Mesendoderm (in vitro differentiated cells): ENCODE results near the gene ZBTB4. TPM values are rescaled to one million over a fixed set of nuclear protein-coding genes. Genes with fewer than 3 reads are reported as not detected.

Source experiments
- DNase-seq: peaks from one replicate; pipeline ENCODE4 v3.0.0; 2013
- H2AK5ac ChIP-seq: 2 replicates; pipeline ENCODE4 v1.6.1; 2013; ENCODE audit warnings: low read length, inconsistent platforms
- H2BK120ac ChIP-seq: 2 replicates; pipeline ENCODE4 v1.6.1; 2013; ENCODE audit warnings: low read depth, mild to moderate bottlenecking, low read length, moderate library complexity, mixed read lengths
- H2BK15ac ChIP-seq: replicated peaks from 2 replicates; pipeline ENCODE4 v1.6.1; 2013; ENCODE audit warnings: low read depth, mild to moderate bottlenecking, moderate library complexity
- H2BK5ac ChIP-seq: 2 replicates; pipeline ENCODE4 v1.6.1; 2013; ENCODE audit warnings: low read length, inconsistent platforms
- H3K18ac ChIP-seq: 2 replicates; pipeline ENCODE4 v1.6.1; 2013; ENCODE audit warnings: mild to moderate bottlenecking, low read length, mixed read lengths
- H3K23ac ChIP-seq: one replicate; pipeline ENCODE4 v1.6.1; 2013; ENCODE audit warnings: low read length
- H3K27ac ChIP-seq: 2 replicates; pipeline ENCODE4 v1.5.1; 2013; ENCODE audit warnings: low read depth, mild to moderate bottlenecking, inconsistent platforms, low read length, moderate library complexity
- H3K27me3 ChIP-seq: 2 replicates; pipeline ENCODE4 v1.6.1; 2013; ENCODE audit warnings: low read length, control low read depth, mild to moderate bottlenecking, inconsistent platforms; ENCODE audit not compliant: insufficient read depth, poor library complexity
- H3K36me3 ChIP-seq: 2 replicates; pipeline ENCODE4 v1.6.1; 2013; ENCODE audit warnings: low read length, inconsistent platforms; ENCODE audit not compliant: control insufficient read depth, insufficient read depth
- H3K4ac ChIP-seq: one replicate; pipeline ENCODE4 v1.6.1; 2013; ENCODE audit warnings: low read depth, mild to moderate bottlenecking, low read length, moderate library complexity
- H3K4me1 ChIP-seq: 2 replicates; pipeline ENCODE4 v1.6.1; 2013; ENCODE audit warnings: low read depth, low read length, inconsistent platforms; ENCODE audit not compliant: control insufficient read depth
- H3K4me2 ChIP-seq: 2 replicates; pipeline ENCODE4 v1.6.1; 2013; ENCODE audit warnings: low read length
- H3K4me3 ChIP-seq: 2 replicates; pipeline ENCODE4 v1.5.1; 2013; ENCODE audit warnings: mild to moderate bottlenecking, low read length
- H3K56ac ChIP-seq: one replicate; pipeline ENCODE4 v1.6.1; 2013; ENCODE audit warnings: low read length
- H3K79me1 ChIP-seq: 2 replicates; pipeline ENCODE4 v1.6.1; 2013; ENCODE audit warnings: low read length, inconsistent platforms
- H3K79me2 ChIP-seq: 2 replicates; pipeline ENCODE4 v1.6.1; 2013; ENCODE audit warnings: mild to moderate bottlenecking, low read length; ENCODE audit not compliant: control insufficient read depth, insufficient read depth
- H3K9ac ChIP-seq: 2 replicates; pipeline ENCODE4 v1.6.1; 2013; ENCODE audit warnings: low read length, inconsistent platforms
- H4K5ac ChIP-seq: one replicate; pipeline ENCODE4 v1.6.1; 2013; ENCODE audit warnings: low read length
- H4K8ac ChIP-seq: one replicate; pipeline ENCODE4 v1.6.1; 2013; ENCODE audit warnings: low read depth, mild to moderate bottlenecking, control low read depth, low read length, moderate library complexity
- WGBS: extraction: QIAGEN DNeasy Blood & Tissue Kit; methylation state at CpG from one replicate; pipeline ENCODE4 v1.1.7; 2013; ENCODE audit warnings: low lambda C conversion rate, missing lambda C conversion rate; ENCODE audit not compliant: insufficient coverage; ENCODE audit errors: extremely low coverage; 5-methylcytosine and 5-hydroxymethylcytosine counted together
- polyA plus RNA-seq, 2 experiments: library from polyadenylated mRNA; stranded (reverse); fragments of 200-250 nt; gene quantifications; one replicate each; pipeline ENCODE4 v1.2.3, GENCODE V29; 2013

ZBTB4 gene, protein sequence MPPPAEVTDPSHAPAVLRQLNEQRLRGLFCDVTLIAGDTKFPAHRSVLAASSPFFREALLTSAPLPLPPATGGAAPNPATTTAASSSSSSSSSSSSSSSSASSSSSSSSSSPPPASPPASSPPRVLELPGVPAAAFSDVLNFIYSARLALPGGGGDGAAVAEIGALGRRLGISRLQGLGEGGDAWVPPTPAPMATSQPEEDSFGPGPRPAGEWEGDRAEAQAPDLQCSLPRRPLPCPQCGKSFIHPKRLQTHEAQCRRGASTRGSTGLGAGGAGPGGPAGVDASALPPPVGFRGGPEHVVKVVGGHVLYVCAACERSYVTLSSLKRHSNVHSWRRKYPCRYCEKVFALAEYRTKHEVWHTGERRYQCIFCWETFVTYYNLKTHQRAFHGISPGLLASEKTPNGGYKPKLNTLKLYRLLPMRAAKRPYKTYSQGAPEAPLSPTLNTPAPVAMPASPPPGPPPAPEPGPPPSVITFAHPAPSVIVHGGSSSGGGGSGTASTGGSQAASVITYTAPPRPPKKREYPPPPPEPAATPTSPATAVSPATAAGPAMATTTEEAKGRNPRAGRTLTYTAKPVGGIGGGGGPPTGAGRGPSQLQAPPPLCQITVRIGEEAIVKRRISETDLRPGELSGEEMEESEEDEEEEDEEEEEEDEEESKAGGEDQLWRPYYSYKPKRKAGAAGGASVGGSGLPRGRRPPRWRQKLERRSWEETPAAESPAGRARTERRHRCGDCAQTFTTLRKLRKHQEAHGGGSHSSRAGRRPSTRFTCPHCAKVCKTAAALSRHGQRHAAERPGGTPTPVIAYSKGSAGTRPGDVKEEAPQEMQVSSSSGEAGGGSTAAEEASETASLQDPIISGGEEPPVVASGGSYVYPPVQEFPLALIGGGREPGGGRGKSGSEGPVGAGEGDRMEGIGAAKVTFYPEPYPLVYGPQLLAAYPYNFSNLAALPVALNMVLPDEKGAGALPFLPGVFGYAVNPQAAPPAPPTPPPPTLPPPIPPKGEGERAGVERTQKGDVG
- 5.3 TPM for polyA plus RNA-seq (2013, experiment 1 of 2)
- 5.4 TPM for polyA plus RNA-seq (2013, experiment 2 of 2)

DNA sequence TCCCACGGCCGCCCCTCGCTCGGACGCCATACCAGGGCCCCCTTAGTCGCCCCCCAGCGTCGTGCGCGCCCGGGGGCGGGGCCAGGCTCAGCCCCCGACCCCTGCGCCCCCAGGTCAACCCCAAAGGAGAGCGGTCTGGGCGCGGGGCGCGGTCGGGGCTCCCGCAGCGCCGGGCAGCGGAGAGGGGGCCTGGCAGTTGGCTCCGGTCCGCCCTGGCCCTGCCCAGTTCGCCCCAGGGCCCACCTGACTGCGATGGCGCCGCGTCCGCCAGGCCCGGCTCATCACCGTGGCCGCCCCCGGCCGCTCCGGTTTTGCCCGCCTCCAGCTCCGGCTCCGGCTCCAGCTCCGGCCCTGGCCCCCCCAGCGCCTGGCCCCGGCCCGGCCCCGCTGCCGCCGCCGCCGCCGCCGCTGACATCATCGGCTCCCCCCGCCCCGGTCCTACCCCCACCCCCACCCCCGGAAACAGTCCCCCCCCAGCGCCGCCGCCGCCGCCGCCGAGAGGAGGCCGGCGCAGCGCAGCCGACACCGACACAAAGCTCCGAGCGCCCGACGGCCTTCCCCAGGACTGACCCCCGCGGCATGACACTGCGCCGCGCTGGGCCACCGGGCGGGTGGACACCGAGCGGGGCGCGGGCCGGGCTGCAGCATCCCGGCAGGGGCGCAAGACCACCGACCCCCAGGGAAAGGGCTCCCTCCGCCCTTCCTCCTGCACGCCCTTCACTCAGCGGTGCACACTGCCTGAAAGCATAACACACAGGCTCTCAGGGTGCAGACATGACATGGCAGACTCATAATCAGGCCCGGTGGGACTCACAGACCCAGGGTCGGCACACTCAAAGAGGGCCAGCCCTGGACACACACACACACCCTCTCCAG is at the start of gene ZBTB4:
Gene ZBTB4 (minus strand): TSS at position 419 of the 876 bp plus-strand sequence. CDS start 12,830 bp downstream, outside the sequence.
- no CpG with 5 or more reads among the region's 92 CpGs for WGBS
- Histone ChIP-seq H3K23ac (peak within 1 kb of the TSS; percentile 7), H3K79me1 (peaks cover 18% of the 10 kb centered on the region), H3K4me1 (peaks cover 5% of the 10 kb centered on the region), H3K36me3 (no peaks in the 10 kb centered on the region), H3K56ac (peak within 1 kb of the TSS; percentile 93), H4K5ac (no peak within 1 kb of the TSS), H3K9ac (peak within 1 kb of the TSS; percentile 91), H4K8ac (no peak within 1 kb of the TSS), H2AK5ac (peak within 1 kb of the TSS; percentile 24), H2BK15ac (no peak within 1 kb of the TSS), H3K79me2 (peaks cover 13% of the 10 kb centered on the region), H3K27me3 (no peaks in the 10 kb centered on the region), H3K27ac (peak within 1 kb of the TSS; percentile 62), H2BK120ac (peak within 1 kb of the TSS; percentile 63), H3K18ac (peak within 1 kb of the TSS; percentile 98), H3K4ac (peak within 1 kb of the TSS; percentile 77), H2BK5ac (peak within 1 kb of the TSS; percentile 40), H3K4me2 (peak within 1 kb of the TSS; percentile 59), H3K4me3 (peak within 1 kb of the TSS; percentile 54)
- peak; percentile 70 for DNase-seq

DNA sequence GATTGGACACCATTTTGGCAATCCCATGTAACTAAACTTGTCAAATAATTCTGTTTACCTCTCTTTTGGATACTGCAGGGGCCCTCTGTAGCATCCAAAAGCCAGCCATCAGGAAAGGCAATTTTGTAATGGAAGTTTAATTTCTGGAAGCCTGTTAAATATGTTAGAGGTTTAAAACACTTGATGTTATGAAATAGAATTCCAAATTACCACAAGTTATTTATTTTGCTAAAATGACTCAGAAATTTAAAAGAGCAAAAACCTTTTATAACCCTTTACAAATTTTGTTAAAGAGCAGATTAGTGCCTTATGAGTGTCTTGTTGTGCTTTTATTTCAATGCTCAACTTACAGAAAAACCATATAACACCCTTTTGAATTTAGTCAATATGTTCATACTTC is 49.4 kb upstream of the ZBTB4 start:
- no peak overlapping the region for H3K9ac ChIP-seq
- no peak overlapping the region for H3K4me2 ChIP-seq
- no peak overlapping the region for H2BK120ac ChIP-seq
- H3K56ac ChIP-seq = no peak overlapping the region
- H2BK5ac ChIP-seq = no peak overlapping the region
- H2BK15ac ChIP-seq = no peak overlapping the region
- H3K27me3 ChIP-seq = no peaks in the 10 kb centered on the region
- no peak overlapping the region for H2AK5ac ChIP-seq
- H3K36me3 ChIP-seq = no peaks in the 10 kb centered on the region
- H4K8ac ChIP-seq = no peak overlapping the region
- no peak overlapping the region for H3K18ac ChIP-seq
- no peaks in the 10 kb centered on the region for H3K79me1 ChIP-seq
- no peak overlapping the region for H3K4me3 ChIP-seq
- no peaks in the 10 kb centered on the region for H3K79me2 ChIP-seq
- no peaks in the 10 kb centered on the region for H3K4me1 ChIP-seq
- no peak overlapping the region for H4K5ac ChIP-seq
- H3K27ac ChIP-seq = no peak overlapping the region
- H3K23ac ChIP-seq = no peak overlapping the region
- no peak overlapping the region for H3K4ac ChIP-seq
- DNase-seq = no peak

DNA sequence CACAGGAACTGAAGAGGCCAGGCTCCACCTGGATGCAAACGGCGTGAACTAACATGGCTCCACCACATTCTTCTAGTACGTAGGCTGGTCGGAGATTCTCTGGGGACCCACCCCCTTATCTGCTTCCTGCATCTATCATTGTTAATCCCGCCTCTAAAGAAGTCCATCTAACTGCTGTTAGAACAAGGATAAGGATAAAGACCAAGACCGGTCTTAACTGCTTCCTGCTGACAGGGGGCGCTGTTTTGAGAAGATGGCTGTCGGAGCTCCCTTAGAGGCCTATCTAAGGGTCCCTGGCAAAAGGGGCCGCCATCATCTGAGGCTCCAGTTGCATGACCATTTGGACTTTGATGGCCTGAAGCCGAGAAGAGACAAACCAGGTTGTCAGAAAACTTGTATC is 43.6 kb upstream of the ZBTB4 start:
- Histone ChIP-seq H2AK5ac (no peak overlapping the region), H3K4me2 (no peak overlapping the region), H3K56ac (no peak overlapping the region), H3K79me1 (no peaks in the 10 kb centered on the region), H4K5ac (no peak overlapping the region), H2BK5ac (no peak overlapping the region), H2BK120ac (no peak overlapping the region), H3K36me3 (no peaks in the 10 kb centered on the region), H3K4me1 (no peaks in the 10 kb centered on the region), H3K27ac (no peak overlapping the region), H3K4ac (no peak overlapping the region), H3K79me2 (no peaks in the 10 kb centered on the region), H3K27me3 (no peaks in the 10 kb centered on the region), H3K23ac (no peak overlapping the region), H2BK15ac (no peak overlapping the region), H3K18ac (no peak overlapping the region), H4K8ac (no peak overlapping the region), H3K4me3 (no peak overlapping the region), H3K9ac (no peak overlapping the region)
- peak; percentile 90 for DNase-seq
- no CpG with 5 or more reads among the region's 10 CpGs for WGBS

DNA sequence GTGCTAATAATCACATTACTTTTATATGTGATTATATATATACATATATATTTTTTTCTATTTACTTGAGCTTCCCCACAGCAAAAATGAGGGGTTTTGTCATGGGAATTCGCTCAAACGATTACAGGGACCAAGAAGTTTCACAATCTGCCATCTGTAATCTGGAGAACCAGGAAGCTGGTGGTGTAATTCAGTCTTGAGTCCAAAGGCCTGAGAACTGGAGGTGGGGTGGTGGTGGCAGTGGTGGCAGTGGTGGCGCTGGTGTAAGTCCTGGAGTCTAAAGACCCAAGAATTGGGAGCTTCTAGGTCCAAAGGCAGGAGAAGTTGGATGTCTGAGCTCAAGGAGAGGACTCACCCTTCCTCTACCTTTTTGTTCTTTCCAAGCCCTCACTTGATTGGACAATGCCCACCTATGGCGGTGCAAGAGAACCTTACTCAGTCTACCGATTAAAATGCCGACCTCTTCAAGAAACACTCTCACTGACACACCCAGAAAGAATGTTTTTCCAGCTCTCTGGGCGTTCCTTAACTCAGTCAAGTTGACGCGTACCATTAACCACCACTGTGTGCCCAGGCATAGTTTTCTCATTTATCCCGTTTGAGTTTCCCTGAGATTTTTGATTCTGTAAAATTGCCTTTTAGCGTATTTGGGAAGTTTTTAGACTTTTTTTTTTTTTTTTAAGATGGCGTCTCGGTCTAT is 36.6 kb upstream of the ZBTB4 start:
- no peak overlapping the region for H4K8ac ChIP-seq
- H2BK5ac ChIP-seq = no peak overlapping the region
- H3K79me1 ChIP-seq = no peaks in the 10 kb centered on the region
- no peak overlapping the region for H2AK5ac ChIP-seq
- no peaks in the 10 kb centered on the region for H3K79me2 ChIP-seq
- no peak overlapping the region for H3K27ac ChIP-seq
- H3K4me3 ChIP-seq = no peak overlapping the region
- no peak overlapping the region for H3K4me2 ChIP-seq
- H3K18ac ChIP-seq = no peak overlapping the region
- no peak overlapping the region for H2BK15ac ChIP-seq
- no peak overlapping the region for H3K56ac ChIP-seq
- no peaks in the 10 kb centered on the region for H3K27me3 ChIP-seq
- no peaks in the 10 kb centered on the region for H3K4me1 ChIP-seq
- H3K36me3 ChIP-seq = peaks cover 22% of the 10 kb centered on the region
- no CpG with 5 or more reads among the region's 13 CpGs for WGBS
- no peak overlapping the region for H2BK120ac ChIP-seq
- H3K9ac ChIP-seq = no peak overlapping the region
- H3K23ac ChIP-seq = no peak overlapping the region
- DNase-seq = no peak
- H3K4ac ChIP-seq = no peak overlapping the region
- no peak overlapping the region for H4K5ac ChIP-seq

DNA sequence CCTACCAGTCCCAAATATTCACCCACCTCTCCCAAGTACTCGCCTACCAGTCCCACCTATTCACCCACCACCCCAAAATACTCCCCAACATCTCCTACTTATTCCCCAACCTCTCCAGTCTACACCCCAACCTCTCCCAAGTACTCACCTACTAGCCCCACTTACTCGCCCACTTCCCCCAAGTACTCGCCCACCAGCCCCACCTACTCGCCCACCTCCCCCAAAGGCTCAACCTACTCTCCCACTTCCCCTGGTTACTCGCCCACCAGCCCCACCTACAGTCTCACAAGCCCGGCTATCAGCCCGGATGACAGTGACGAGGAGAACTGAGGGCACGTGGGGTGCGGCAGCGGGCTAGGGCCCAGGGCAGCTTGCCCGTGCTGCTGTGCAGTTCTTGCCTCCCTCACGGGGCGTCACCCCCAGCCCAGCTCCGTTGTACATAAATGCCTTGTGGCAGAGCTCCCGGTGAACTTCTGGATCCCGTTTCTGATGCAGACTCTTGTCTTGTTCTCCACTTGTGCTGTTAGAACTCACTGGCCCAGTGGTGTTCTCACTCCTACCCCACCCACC is 34.5 kb upstream of the ZBTB4 start:
- H3K27me3 ChIP-seq = no peaks in the 10 kb centered on the region
- no peaks in the 10 kb centered on the region for H3K4me1 ChIP-seq
- no peak overlapping the region for H4K5ac ChIP-seq
- H2AK5ac ChIP-seq = no peak overlapping the region
- no peak overlapping the region for H3K4ac ChIP-seq
- H4K8ac ChIP-seq = no peak overlapping the region
- no peak overlapping the region for H3K9ac ChIP-seq
- H3K79me2 ChIP-seq = no peaks in the 10 kb centered on the region
- no peak overlapping the region for H3K56ac ChIP-seq
- no peak overlapping the region for H3K4me2 ChIP-seq
- no peak overlapping the region for H2BK5ac ChIP-seq
- WGBS = no CpG with 5 or more reads among the region's 17 CpGs
- H3K79me1 ChIP-seq = no peaks in the 10 kb centered on the region
- no peak overlapping the region for H3K4me3 ChIP-seq
- H3K23ac ChIP-seq = no peak overlapping the region
- H3K18ac ChIP-seq = no peak overlapping the region
- DNase-seq = no peak
- H3K27ac ChIP-seq = no peak overlapping the region
- H2BK120ac ChIP-seq = no peak overlapping the region
- peaks cover 30% of the 10 kb centered on the region for H3K36me3 ChIP-seq
- no peak overlapping the region for H2BK15ac ChIP-seq
